ENCODE measurements around the gene UBE2G1. TPM values are rescaled to one million over a fixed set of nuclear protein-coding genes. Genes with fewer than 3 reads are reported as not detected.

UBE2G1 gene
- total RNA-seq, 1 donor from 2014 or later: 88.0 TPM

GRCh38 chr17:4246674-4247073 lies 119.8 kb downstream of the UBE2G1 start:
- H3K4me3 Mint-ChIP-seq (ENCODE audit: unreplicated experiment): no peak overlapping the region
- no peaks in the 10 kb centered on the region for H3K4me1 Mint-ChIP-seq (ENCODE audit: unreplicated experiment)
- no peak for DNase-seq (ENCODE audit: low spot score)
- H3K36me3 Mint-ChIP-seq (ENCODE audit: low read depth, unreplicated experiment): peaks cover 4% of the 10 kb centered on the region
- no peak for TF ChIP-seq CTCF (IDR thresholded peaks at IDR 0.05; ENCODE audit: unreplicated experiment)
- no peaks in the 10 kb centered on the region for H3K9me3 Mint-ChIP-seq (ENCODE audit: unreplicated experiment)
- peaks cover 4% of the 10 kb centered on the region for H3K27me3 Mint-ChIP-seq (ENCODE audit: unreplicated experiment)
- H3K27ac Mint-ChIP-seq (ENCODE audit: unreplicated experiment): no peak overlapping the region

GRCh38 chr17:4241535-4241934 lies 124.9 kb downstream of the UBE2G1 start:
- DNase-seq (ENCODE audit: low spot score): no peak
- Mint-ChIP-seq H3K4me3 (ENCODE audit: unreplicated experiment) (no peak overlapping the region), H3K9me3 (ENCODE audit: unreplicated experiment) (no peaks in the 10 kb centered on the region), H3K4me1 (ENCODE audit: unreplicated experiment) (no peaks in the 10 kb centered on the region), H3K27me3 (ENCODE audit: unreplicated experiment) (peaks cover 4% of the 10 kb centered on the region), H3K36me3 (ENCODE audit: low read depth, unreplicated experiment) (peaks cover 9% of the 10 kb centered on the region), H3K27ac (ENCODE audit: unreplicated experiment) (no peak overlapping the region)
- TF ChIP-seq CTCF (IDR thresholded peaks at IDR 0.05; ENCODE audit: unreplicated experiment): no peak

- H3K27ac Mint-ChIP-seq (ENCODE audit: unreplicated experiment): no peak overlapping the region
- peaks cover 12% of the 10 kb centered on the region for H3K36me3 Mint-ChIP-seq (ENCODE audit: low read depth, unreplicated experiment)
These were observed 130.0 kb downstream of the UBE2G1 start for GRCh38 chr17:4236456-4236855.

GRCh38 chr17:4235372-4236279 lies 130.8 kb downstream of the UBE2G1 start:
- H3K27ac Mint-ChIP-seq (ENCODE audit: unreplicated experiment): no peak overlapping the region
- H3K4me3 Mint-ChIP-seq (ENCODE audit: unreplicated experiment): no peak overlapping the region
- no peaks in the 10 kb centered on the region for H3K9me3 Mint-ChIP-seq (ENCODE audit: unreplicated experiment)
- no peak for DNase-seq (ENCODE audit: low spot score)
- H3K4me1 Mint-ChIP-seq (ENCODE audit: unreplicated experiment): no peaks in the 10 kb centered on the region
- no peak for TF ChIP-seq CTCF (IDR thresholded peaks at IDR 0.05; ENCODE audit: unreplicated experiment)
- H3K36me3 Mint-ChIP-seq (ENCODE audit: low read depth, unreplicated experiment): peaks cover 8% of the 10 kb centered on the region
- no peaks in the 10 kb centered on the region for H3K27me3 Mint-ChIP-seq (ENCODE audit: unreplicated experiment)

More at GRCh38 chr17:4236456-4236855, 130.0 kb downstream of the UBE2G1 start:
- no peaks in the 10 kb centered on the region for H3K4me1 Mint-ChIP-seq (ENCODE audit: unreplicated experiment)
- no peak for DNase-seq (ENCODE audit: low spot score)
- no peak for TF ChIP-seq CTCF (IDR thresholded peaks at IDR 0.05; ENCODE audit: unreplicated experiment)
- H3K4me3 Mint-ChIP-seq (ENCODE audit: unreplicated experiment): no peak overlapping the region
- H3K27me3 Mint-ChIP-seq (ENCODE audit: unreplicated experiment): no peaks in the 10 kb centered on the region
- H3K9me3 Mint-ChIP-seq (ENCODE audit: unreplicated experiment): no peaks in the 10 kb centered on the region

DNA sequence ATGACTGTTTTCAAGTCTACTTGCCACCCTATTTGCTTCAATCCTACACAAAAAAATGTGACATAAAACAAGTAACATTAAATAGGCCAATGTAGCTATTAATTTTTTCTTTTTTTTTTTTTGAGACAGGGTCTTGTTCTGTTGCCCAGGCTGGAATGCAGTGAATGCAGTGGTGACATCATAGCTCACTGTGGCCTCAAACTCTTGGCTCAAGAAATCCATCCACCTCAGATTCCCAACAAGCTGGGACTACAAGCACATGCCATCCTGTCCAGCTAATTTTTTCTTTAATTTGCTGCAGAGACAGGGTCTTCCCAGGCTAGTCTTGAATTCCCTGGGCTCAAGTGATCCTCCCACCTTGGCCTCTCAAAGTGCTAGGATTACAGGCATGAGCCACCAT lies 132.1 kb downstream of the UBE2G1 start:
- Mint-ChIP-seq H3K36me3 (ENCODE audit: low read depth, unreplicated experiment) (peaks cover 6% of the 10 kb centered on the region), H3K9me3 (ENCODE audit: unreplicated experiment) (no peaks in the 10 kb centered on the region), H3K27me3 (ENCODE audit: unreplicated experiment) (no peaks in the 10 kb centered on the region), H3K4me1 (ENCODE audit: unreplicated experiment) (no peaks in the 10 kb centered on the region), H3K4me3 (ENCODE audit: unreplicated experiment) (no peak overlapping the region), H3K27ac (ENCODE audit: unreplicated experiment) (no peak overlapping the region)
- no peak for TF ChIP-seq CTCF (IDR thresholded peaks at IDR 0.05; ENCODE audit: unreplicated experiment)
- DNase-seq (ENCODE audit: low spot score): no peak

Data from endothelial cell (in vitro differentiated cells).